GM12865 (cell line): Measurements from ENCODE around the gene BTG1.
"Not testable (repeated sequence)": the region's sequence is repeated elsewhere in the genome, so short reads cannot be mapped to it uniquely, and the experiment has no call there.

Experiments
- DNase-seq: peaks from one replicate; pipeline ENCODE4 v3.0.0; 2010; ENCODE audit warnings: low read depth
- H3K4me3 ChIP-seq: 2 replicates; pipeline ENCODE4 v1.5.1; 2011; ENCODE audit warnings: mild to moderate bottlenecking, low read depth, low read length, control low read depth
- TF ChIP-seq, protein P1 (sequence below): IDR thresholded peaks from 2 replicates; pipeline ENCODE4 v1.5.1; 2011; ENCODE audit warnings: low read length, control low read depth, low read depth, inconsistent platforms; ENCODE audit not compliant: insufficient read depth; ENCODE audit errors: missing control alignments

The BTG1 gene

GRCh38 chr12:92139634-92140150 is 6.0 kb downstream of the BTG1 start:
- DNase-seq: peak; percentile 63
- H3K4me3 ChIP-seq: peak overlapping the region; percentile 97
- TF ChIP-seq, protein P1, sequence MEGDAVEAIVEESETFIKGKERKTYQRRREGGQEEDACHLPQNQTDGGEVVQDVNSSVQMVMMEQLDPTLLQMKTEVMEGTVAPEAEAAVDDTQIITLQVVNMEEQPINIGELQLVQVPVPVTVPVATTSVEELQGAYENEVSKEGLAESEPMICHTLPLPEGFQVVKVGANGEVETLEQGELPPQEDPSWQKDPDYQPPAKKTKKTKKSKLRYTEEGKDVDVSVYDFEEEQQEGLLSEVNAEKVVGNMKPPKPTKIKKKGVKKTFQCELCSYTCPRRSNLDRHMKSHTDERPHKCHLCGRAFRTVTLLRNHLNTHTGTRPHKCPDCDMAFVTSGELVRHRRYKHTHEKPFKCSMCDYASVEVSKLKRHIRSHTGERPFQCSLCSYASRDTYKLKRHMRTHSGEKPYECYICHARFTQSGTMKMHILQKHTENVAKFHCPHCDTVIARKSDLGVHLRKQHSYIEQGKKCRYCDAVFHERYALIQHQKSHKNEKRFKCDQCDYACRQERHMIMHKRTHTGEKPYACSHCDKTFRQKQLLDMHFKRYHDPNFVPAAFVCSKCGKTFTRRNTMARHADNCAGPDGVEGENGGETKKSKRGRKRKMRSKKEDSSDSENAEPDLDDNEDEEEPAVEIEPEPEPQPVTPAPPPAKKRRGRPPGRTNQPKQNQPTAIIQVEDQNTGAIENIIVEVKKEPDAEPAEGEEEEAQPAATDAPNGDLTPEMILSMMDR: no peak

GRCh38 chr12:92138626-92139025 is 7.0 kb downstream of the BTG1 start:
- TF ChIP-seq, protein P1: no peak
- DNase-seq: no peak
- peak overlapping the region; percentile 97 for H3K4me3 ChIP-seq

DNA sequence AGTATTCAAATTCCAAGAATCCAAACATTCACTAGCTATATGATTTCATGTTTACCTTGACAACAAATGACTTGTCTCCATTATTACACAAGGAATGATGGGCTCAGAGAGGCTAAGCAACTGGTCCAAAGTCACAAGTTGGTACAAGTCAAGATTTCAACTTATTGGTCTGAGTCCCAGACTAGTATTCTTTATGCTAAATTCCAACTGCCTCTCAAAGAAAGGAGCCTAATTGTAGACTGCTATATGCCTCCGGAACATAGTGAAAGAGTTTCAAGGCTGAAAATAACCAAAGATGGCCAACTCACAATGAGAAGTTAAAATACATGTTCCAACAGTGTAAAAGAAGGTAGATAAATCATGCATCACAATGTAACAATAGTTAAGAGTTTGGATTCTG is 7.5 kb downstream of the BTG1 start:
- TF ChIP-seq, protein P1: no peak
- peak overlapping the region; percentile 97 for H3K4me3 ChIP-seq
- DNase-seq: no peak

DNA sequence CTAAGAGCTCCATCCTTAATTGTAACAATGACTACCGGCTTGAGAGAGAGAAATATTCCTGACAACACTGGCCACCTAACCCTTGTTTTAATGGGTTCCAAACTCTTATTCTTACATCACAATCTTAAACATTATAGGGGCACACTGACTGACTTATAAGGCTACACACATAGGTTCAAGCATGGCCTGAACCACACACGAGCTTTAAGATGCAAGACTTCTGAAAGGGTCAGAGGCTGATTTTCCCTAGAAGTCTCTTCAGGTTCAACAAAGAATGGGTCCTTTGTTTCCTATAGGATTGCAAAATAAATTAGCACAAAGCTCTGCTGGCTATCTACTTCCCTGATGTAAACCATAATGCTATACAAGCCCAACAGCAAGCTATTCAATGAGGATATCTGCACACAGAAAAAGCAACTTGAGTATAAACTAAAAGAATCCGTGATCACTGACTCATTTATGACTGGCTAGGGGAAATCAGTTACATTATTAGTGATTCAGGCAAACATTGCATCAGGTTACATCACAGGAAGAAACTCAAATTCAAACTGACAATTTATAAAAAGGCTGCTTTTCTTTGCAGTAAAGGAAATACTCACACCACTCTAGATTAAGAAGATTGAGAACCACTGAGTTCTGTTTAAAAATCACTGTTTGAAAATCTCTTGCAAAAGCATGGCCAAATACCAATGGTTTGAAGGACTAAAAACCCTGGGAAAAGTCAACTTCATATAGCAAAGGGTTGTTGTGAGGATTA is 8.5 kb downstream of the BTG1 start:
- TF ChIP-seq, protein P1: no peak
- peak; percentile 51 for DNase-seq
- peak overlapping the region; percentile 97 for H3K4me3 ChIP-seq

GRCh38 chr12:92136026-92136730 is 9.5 kb downstream of the BTG1 start:
- no peak for DNase-seq
- H3K4me3 ChIP-seq: peak overlapping the region; percentile 97
- TF ChIP-seq, protein P1: no peak

- H3K4me3 ChIP-seq: peak overlapping the region; percentile 97
- DNase-seq: not testable (repeated sequence)
Observed at GRCh38 chr12:92135541-92135940, 10.1 kb downstream of the BTG1 start.

DNA sequence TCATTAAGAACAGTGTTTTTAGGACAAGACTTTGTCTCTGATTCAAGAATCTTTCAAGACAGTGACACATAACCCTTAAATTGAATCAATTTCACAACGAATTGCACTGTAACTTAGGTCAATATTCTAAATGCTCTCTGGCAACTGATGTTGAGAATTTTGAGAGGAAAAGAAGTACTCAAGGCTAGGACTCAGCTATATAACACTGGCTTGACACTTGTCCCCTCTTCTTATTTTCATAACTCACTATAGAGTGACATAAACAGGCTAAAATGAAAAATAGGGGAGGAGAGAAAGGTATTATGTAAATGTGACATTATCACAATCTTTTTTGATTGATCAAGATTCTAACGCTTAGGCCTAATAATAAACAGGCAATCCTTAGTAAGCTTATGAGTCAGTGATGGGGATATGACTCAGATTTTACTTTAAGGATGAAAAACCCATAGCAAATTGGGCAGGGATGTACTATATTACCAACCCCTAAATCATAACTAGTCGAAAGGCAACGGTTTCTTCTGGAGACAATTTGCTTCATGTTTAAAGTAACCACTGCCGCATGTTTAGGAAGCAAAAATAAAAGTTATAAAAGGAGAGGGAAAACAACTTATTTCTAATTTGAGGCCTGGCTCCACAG is 10.9 kb downstream of the BTG1 start:
- peak overlapping the region; percentile 30 for H3K4me3 ChIP-seq
- TF ChIP-seq, protein P1: no peak
- DNase-seq: peak; percentile 58
